ENCODE data around the gene TLR1.

DNA sequence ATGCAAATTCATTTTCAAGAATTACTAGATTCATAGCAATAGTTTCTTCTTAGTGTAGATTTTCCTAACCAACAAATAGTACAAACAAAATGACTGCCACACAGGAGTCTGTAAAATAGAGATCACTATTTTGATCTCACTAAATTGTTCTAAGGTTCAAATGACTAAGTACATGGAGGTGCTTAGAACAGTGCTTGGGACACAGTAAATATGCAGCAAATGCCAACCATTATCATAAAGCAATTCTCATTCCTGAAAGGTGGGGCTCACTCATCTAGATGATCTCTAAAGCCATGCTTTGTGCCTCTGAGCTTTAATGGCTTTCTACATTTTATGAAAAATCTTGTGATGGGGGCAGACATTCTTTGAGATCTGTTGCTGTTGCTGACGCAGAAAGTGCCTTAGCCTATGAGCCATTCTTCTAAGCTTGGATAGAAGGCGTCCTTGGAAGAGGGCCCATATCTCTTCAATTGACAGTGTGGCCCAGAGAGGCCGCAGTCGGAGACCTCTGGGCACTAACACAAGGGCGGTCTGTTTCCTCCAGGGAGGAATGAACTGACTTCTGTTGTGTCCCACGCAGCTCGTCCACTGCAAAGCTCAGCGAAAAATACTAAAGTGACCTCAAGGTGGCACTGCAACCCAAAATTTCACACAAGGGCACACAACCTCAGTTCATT, 45.3 kb downstream of the TLR1 start:
- no peak for TF ChIP-seq EZH2 (IDR thresholded peaks at IDR 0.05; ENCODE audit: borderline replicate concordance, low read length)
- TF ChIP-seq, protein P1, sequence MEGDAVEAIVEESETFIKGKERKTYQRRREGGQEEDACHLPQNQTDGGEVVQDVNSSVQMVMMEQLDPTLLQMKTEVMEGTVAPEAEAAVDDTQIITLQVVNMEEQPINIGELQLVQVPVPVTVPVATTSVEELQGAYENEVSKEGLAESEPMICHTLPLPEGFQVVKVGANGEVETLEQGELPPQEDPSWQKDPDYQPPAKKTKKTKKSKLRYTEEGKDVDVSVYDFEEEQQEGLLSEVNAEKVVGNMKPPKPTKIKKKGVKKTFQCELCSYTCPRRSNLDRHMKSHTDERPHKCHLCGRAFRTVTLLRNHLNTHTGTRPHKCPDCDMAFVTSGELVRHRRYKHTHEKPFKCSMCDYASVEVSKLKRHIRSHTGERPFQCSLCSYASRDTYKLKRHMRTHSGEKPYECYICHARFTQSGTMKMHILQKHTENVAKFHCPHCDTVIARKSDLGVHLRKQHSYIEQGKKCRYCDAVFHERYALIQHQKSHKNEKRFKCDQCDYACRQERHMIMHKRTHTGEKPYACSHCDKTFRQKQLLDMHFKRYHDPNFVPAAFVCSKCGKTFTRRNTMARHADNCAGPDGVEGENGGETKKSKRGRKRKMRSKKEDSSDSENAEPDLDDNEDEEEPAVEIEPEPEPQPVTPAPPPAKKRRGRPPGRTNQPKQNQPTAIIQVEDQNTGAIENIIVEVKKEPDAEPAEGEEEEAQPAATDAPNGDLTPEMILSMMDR (conservative IDR thresholded peaks at IDR 0.05 in 1 of 2, IDR thresholded peaks at IDR 0.05 in 1 of 2; ENCODE audit: extremely low read depth in 1 of 2, insufficient read depth in 1 of 2, low read depth in 1 of 2, low read length in 2 of 2) = peak; percentile 55 to 71

Data from mammary epithelial cell (primary cell).